Activated T-cell treated with anti-CD3 and anti-CD28 coated beads for 24 hours (primary cell): ENCODE results near the gene NUDT2.
A peak's percentile ranks its signal among the peaks of the same experiment; 100 is the strongest.

Experiments
- DNase-seq: peaks from one replicate; pipeline ENCODE4 v3.0.0-alpha.2; 2020; ENCODE audit warnings: low read depth

The NUDT2 gene

DNA sequence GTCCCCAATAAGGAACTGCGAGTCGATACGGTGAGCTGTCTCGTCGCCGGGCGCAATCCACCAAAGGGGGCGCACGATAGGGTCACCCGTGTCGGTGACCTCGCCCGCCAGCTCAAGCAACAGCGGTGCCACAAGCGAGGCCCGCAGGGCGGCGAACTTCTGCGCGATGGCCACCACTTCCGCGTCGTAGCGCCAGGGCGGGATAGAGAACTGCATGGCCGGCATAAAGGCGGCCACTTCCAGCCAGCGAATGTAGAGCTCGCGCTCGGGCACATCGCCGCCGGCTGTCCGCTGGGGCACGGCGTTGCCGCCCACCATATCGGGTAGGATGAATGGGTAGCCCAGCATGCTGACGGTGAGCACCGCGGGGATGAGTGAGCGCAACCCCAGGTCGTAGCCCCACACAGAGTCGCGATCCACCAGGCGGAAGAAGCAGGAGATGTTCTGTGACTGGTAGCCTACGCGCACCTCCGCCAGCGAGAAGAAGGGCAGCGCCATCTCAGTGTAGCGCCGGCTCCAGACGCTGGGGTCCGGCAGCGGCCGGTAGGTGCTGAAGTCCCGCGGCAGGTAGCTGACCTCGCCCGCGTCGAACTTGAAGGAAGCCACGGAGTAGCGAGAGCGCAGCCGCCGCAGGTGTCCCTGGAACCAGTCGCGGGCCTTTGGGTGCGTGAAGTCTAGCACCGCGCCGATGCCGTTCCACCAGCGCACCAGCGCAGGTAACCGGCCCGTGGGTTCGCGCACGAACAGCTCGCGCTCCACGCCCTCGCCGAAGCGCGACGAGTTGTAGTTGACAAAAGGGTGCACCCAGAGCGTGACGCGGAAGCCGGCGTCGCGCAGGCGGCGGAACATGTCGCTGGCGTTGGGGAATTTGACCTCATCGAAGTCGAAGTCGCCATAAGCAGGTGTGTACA is 41.9 kb downstream of the NUDT2 start:
- DNase-seq: no peak

DNA sequence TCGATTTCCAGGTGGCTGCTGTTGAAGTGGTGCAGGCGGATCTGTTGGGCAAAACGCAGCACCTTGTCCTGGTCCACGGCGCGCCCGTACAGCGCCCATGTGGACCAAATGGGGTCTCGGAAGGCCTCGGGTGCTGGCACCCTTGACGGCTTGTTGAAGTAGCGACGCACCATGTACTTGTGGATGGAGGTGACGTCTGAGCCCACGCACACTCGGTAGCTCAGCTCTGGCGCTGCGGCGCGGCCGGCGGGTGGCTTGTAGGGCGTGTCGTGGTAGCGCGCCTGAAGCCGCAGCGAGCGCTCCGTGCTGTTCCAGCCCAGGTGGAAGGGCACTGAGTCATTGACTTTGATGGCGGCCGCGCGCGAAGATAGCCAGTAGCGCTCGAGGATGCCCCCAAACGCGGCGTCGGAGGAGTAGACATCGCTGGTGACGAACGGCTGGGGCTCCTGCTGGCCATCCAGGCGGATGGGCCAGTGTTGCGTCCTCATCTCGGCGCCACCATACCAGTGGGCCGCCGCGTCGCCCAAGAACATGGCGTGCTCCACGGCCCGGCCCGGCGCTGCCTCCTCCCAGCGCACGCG is 42.6 kb downstream of the NUDT2 start:
- DNase-seq: no peak

GRCh38 chr9:34372467-34373011 is 43.2 kb downstream of the NUDT2 start:
- no peak for DNase-seq

DNA sequence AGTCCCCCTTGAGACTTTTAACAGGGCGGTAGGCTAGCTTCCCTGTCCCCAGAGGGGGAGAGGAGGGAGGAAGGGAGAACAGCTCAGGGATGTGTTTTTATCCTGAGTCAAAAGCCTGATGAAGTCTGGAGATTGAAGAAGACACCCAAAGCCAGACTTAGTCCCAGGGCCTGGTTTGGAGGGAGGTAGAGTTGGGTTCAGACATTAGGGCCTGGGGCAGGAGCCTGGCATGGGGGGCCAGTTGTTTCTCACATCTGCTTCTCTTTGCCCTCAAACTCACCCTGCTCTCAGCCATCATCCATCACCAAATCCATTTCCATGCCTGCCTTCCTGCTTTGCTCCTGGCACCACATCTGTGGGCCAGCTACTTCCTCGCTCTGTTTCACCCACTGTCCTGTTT is 44.4 kb downstream of the NUDT2 start:
- DNase-seq: no peak

DNA sequence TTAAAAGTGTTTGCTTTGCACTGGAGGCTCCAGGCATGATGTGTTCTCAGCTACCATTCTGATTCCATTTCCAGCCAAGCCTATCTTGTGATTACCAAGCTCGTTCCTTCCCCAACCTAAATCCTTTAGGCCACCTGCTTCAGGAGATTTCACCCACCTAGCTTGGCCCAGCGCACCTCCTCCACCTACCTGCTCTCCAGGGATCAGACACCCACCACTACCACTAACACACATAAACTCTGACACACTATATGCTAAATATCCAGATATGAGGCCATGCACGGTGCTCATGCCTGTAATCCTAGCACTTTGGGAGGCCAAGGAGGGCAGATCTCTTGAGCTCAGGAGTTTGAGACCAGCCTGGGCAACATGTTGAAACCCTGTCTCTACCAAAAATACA is 45.0 kb downstream of the NUDT2 start:
- no peak for DNase-seq

DNA sequence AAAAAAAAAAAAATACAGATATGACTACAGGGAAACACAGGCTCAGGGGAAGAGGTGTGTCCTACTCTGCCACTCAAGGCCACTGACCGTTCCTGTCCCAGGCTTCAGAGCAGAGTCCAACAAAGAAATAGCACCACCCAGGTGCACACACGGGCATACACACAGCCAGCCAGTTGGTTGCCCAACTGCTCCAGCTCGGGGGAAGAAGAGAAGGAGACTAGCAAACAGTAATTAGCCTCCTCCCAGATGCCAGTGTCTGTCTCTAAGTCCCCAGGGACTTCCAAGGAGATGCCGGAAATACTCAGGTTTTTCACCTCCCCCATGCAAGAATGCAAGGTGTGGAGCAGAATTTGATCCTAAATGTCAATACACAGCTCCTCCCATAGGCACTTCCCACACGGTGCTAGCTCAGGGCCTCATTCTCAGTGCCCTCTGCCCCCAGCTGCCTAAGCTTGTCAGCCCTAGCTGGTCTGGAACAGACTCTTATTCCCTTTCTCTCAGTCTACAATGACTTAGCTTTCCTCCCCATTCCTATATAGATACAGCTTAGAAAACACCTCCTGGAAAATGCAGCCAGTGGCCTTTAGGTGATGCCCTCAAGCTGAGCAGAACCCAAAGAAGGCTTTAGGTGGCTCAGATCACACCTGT is 45.7 kb downstream of the NUDT2 start:
- DNase-seq: no peak

DNA sequence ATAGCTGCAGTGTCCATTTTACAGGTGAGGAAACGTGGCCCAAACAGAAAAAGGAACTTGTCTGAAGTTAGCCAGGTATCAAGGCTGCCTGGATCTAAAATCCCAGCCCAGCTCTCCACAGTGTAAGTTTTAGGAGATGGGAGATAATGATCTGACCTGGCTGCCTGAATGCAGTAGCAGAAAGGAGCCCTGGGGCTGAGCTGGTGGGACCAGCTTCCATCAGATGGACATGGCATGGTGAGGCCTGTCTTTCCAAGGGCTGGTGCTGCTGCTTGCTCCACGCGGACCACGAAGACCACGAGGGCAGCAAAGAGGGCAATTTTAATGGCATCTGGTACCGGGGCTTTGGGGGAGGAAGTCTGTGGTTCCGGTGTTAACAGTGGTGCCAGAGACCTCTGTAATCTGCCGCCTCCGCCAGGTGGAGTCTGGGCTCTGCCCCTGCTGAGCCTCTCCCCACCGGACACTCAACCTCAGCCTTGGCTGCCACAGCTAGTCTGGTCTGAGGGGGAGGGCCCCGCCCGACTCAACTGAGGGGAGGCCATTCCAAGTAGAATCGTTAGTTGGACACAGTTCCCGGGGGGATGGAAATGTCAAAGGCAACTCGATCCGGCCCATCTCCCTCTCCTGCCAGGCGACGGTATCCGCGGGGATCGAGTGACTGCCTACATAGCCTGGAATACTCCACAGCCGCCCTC is 46.7 kb downstream of the NUDT2 start:
- no peak for DNase-seq

GRCh38 chr9:34376596-34377403 is 47.4 kb downstream of the NUDT2 start, which contains the start of gene MYORG:
TSS of gene MYORG (minus strand) at chr9:34376898. CDS start at chr9:34372943, 3,955 bp downstream.
- DNase-seq: peak; percentile 95

DNA sequence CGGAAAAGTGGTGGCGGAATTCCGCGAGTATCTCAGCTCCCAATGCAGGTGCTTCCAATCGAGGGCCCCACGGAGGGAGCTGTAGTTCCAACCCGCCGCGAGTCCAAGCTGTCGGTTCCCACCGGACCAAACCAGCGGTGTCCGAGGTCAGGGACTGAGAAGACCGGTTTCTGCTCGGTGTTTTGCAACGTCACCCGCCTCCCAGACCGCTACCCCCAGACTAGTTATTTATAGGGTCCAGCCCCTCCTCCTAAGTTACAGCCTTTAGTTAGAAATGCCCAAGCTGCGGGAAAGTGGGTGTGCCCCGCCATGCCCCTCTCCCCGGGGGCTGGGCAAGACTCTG is 48.0 kb downstream of the NUDT2 start:
- DNase-seq: no peak

DNA sequence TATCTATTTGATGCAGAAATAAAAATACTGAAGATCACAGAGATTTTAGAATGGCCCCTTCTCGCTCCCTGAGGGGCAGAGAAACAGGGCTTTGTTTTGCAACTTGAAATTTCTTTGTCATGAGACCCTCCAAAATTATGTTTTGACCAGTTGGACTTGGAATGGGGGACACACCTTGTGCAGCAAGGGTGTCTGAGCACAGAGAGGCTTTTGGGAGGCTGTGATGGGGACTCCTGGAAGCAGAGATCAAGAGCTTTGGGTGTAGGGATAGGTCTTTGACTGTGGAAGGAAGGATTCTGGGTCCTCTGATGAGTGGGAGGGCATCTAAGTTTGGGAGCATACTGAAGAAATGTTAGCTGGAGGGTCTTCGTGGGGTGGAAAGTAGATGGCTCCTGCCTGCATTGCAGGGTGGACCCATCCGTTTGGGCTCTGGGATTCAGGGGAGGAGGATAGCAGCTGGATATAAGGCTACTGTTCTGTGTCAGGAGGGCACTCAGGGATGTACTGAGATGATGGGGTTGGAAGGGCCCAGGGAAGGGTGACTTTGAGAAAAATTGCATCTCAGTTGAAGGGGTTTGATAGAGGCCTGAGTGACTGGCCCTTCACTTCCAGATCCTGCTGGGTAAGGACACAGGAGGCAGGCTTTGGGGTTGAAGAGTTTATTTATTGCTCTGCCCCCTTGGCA is 49.1 kb downstream of the NUDT2 start:
- DNase-seq: no peak

DNA sequence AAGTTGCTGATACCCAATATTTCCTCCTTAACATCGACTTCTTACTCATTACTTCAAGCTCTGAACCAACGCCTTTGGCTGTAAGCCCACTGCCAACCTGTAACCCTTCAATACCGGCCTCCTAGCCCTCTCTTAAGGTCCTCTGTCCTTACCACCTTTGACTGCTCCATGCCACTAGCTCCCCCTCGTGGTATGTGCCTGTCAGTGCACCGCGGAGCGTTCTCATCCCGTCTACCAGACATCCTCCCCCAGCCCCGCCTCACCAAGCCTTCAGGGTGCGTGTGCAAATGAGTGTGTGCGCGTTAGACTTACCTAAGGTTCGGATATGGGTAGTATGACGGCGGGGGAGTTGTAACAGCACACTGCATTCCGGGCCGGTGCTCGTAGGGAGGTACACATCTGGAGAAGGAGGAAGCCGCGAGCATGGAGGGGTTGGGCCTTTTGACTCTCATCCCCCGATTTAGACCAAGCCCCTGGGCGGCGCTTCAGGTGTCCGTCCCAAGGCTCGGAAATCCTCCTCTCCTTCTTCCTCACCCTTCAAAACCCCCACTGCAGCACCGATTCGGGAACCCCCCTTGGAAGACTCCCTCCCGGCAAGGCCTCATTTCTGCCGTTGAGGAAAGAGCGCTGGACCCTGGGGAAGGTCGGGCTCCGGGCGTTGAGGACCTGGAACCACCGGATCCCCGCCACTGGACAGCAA is 50.1 kb downstream of the NUDT2 start:
- peak; percentile 88 for DNase-seq

DNA sequence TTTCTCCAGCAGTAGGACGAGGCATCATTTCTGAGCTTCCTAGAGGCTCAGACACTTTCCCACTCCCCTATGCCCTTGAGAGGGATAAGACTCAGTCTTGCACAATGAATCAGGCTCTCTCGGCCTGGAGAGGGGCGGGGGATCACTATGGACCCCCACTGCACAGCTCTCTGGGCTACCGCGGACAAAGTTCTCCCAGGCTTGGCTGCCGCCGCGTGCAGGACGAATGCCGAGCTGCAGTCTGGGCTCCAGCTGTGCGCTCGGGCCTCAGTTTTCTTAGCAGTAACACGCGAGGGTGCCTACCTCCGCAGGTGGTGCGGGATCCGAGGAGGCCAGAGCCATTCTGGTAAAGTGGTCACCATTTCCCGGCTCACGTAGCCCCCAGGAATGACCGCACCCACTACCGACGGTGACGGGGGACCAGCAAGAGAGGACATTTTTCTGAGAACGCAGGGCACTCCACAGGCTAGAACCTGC is 50.7 kb downstream of the NUDT2 start:
- DNase-seq: no peak

GRCh38 chr9:34380511-34381315 is 51.3 kb downstream of the NUDT2 start:
- peak; percentile 64 for DNase-seq

DNA sequence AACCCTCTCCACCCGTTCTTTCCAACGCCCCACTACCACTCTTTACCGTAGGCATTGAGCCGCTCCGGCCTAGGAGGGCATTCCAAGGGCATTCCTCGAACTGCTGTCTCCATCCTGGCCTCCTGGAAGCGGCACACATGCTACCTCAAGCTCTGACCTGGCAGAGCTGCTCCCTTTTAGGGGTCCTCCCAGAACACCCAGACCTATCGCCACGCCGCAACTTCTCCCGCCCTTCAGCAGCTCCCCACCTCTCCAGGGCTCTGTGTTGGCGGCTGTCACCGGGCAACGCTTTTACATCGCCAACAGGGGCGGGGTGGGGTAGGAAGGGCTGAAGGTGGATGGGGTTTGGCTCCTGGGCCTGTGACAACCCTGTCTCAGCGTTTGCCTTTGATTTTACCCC is 52.0 kb downstream of the NUDT2 start:
- DNase-seq: no peak

DNA sequence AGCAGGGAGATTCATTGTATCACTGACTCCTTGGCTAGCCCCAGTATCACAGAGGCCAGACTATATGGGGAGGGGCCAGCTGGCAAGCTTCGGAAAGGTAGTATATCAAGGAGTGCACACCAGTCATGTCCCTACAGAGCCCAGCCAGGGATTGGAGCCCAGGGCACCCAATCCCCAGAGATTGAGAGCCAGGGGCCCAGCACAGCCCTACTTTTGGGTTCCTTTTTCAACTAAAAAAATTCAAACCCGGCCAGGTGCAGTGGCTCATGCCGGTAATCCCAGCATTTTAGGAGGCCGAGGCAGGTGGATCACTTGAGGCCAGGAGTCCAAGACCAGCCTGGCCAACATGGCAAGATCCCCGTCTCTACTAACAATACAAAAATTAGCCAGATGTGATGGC is 52.7 kb downstream of the NUDT2 start:
- no peak for DNase-seq

DNA sequence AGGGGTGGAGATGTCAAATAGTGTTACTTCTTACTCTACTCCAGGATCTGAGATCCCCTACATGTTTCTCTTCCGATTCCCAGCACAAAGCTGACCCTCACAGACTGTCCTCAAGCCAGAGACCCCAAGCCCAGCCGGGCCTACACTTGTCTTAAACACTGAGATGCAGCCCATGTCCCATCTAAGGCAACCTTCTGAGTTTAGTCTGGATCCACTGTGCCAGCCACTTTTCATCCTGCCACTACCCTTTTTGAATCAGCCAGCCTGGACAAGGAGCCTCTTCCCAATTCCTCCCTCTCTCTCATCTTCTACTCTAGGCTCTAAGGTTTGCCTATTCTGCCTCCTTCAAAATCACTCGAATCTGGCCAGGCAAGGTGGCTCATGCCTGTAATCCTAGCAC is 53.5 kb downstream of the NUDT2 start:
- no peak for DNase-seq

DNA sequence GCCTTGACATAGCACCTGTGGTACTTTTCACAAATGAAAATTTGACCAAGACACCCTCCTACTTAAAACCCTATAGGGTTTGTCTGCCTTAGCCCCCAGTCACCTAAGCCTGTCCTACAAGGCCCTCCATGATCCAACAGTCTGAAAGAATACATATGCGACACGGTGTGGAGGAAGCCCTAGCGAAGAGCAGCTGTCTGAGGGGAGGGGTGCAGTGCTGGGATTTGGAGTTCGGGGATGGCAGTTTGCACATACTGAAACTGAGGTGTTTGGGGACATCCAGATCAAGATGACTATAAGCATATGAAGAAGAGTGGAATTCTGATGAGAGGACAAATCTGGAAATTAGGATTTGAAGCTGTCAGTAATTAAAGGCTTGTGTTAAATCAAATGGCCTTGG is 54.5 kb downstream of the NUDT2 start:
- no peak for DNase-seq

DNA sequence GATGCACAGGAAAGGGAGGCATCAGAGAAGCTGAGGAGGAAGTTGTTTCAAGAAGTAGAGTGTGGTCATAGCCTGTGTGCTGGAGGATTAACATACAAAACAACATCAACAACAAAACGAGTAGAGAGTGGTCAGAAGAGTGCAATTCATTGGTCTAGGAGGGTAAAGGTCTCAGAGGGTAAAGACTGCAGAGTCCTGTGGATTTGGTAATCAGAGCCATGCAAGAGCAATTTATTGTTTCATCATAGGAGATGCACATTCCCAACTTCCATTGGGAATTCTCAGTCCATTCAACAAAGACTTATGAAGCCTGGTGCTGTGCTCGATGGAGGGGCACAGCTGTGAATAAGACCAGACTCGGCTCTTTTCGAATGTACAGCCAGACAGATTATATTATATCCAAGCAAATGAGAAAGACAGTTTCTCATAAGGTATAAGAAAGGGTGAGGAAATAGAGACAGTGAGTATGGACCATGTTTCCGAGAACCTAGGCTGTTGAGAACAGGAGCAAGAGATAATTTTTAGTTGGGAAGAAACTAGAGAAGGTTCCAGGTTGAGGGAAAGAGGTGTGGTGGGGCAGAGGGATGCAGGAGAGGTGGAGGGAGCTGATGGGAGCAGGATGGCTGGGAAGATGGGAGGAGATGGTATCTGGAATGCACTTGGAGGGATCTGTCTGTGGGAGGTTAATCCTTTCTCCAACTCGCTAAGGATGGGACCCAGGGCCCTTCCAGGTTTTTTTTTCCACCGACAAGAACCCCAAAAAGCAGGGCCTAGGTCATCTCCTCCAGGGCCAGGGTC is 55.2 kb downstream of the NUDT2 start:
- no peak for DNase-seq
